Renal pelvis (tissue), 4 donors: ENCODE data around the gene ACVR2A. TPM values are rescaled to one million over a fixed set of nuclear protein-coding genes. Genes with fewer than 3 reads are reported as not detected.
A peak's percentile ranks its signal among the peaks of the same experiment; 100 is the strongest.

Source experiments
- DNase-seq: peaks from one replicate; pipeline ENCODE4 v3.0.0-alpha.2; 2013
- polyA plus RNA-seq, 3 donors: library from polyadenylated mRNA; unstranded; fragments of 120-200 nt; gene quantifications; one replicate each; pipeline ENCODE4 v1.2.1, GENCODE V29; 2013; ENCODE audit not compliant: insufficient read length in 3 of 3

The ACVR2A gene
- polyA plus RNA-seq, 3 donors: 22.0 to 27.3 (median 25.0) TPM

GRCh38 chr2:147913701-147914480 is 69.1 kb downstream of the ACVR2A start:
- DNase-seq: no peak

- DNase-seq: no peak
Measured at GRCh38 chr2:147916067-147916466, 71.2 kb downstream of the ACVR2A start.

- DNase-seq: no peak
Measured at GRCh38 chr2:147916723-147917122, 71.9 kb downstream of the ACVR2A start.

- DNase-seq: peak; percentile 15
Measured at GRCh38 chr2:147917161-147917560, 72.3 kb downstream of the ACVR2A start.

- DNase-seq: no peak
Measured at GRCh38 chr2:147923846-147924245, 79.0 kb downstream of the ACVR2A start.

GRCh38 chr2:147924647-147925046 is 79.8 kb downstream of the ACVR2A start:
- DNase-seq: no peak

GRCh38 chr2:147925886-147926285 is 81.1 kb downstream of the ACVR2A start:
- DNase-seq: no peak

- no peak for DNase-seq
Measured at GRCh38 chr2:147927053-147927588, 82.3 kb downstream of the ACVR2A start.

GRCh38 chr2:147933931-147934330 is 89.1 kb downstream of the ACVR2A start:
- no peak for DNase-seq

- DNase-seq: no peak
Measured at GRCh38 chr2:147934881-147935620, 90.2 kb downstream of the ACVR2A start.

- DNase-seq: peak; percentile 15
Measured at GRCh38 chr2:147937744-147938349, 93.0 kb downstream of the ACVR2A start.

GRCh38 chr2:147939313-147939712 is 94.5 kb downstream of the ACVR2A start:
- DNase-seq: no peak

- DNase-seq: peak; percentile 4
Measured at GRCh38 chr2:147945660-147946059, 100.8 kb downstream of the ACVR2A start.

GRCh38 chr2:147952118-147952517 is 107.3 kb downstream of the ACVR2A start:
- no peak for DNase-seq

- no peak for DNase-seq
Measured at GRCh38 chr2:147968571-147968970, 123.7 kb downstream of the ACVR2A start.

- DNase-seq: no peak
Measured at GRCh38 chr2:147976102-147976501, 131.3 kb downstream of the ACVR2A start.

- no peak for DNase-seq
Measured at GRCh38 chr2:147977679-147978078, 132.8 kb downstream of the ACVR2A start.

Other genes with a start within 250 kb of the ACVR2A start
- gene ORC4, start 175.7 kb downstream of the ACVR2A start, polyA plus RNA-seq: 100 to 1,000 TPM in 2 of 3 donors, 10 to 100 TPM in 1; 96.4 to 133 (median 116) TPM
- 10 to 100 TPM; 42.4 to 52.0 (median 47.8) TPM for gene MBD5, start 176.1 kb downstream of the ACVR2A start, polyA plus RNA-seq